ENCODE measurements around the gene TTLL10.

The TTLL10 gene

GRCh38 chr1:1215881-1216605, 42.4 kb downstream of the TTLL10 start:
- H3K27me3 ChIP-seq (ENCODE audit: insufficient read depth, poor library complexity, severe bottlenecking), result no peaks in the 10 kb centered on the region
- no peak for DNase-seq (ENCODE audit: low read depth in 1 of 2, low spot score in 1 of 2)
- TF ChIP-seq POLR2AphosphoS5 (IDR thresholded peaks at IDR 0.05; ENCODE audit: low read depth), result no peak
- TF ChIP-seq GABPA (IDR thresholded peaks at IDR 0.05; ENCODE audit: low read depth), result no peak
- TF ChIP-seq CTCF (IDR thresholded peaks at IDR 0.05; ENCODE audit: insufficient read depth, low read length), result no peak
- no peak for TF ChIP-seq SPI1 (IDR thresholded peaks at IDR 0.05; ENCODE audit: borderline replicate concordance, low read depth)
- TF ChIP-seq, protein P1, sequence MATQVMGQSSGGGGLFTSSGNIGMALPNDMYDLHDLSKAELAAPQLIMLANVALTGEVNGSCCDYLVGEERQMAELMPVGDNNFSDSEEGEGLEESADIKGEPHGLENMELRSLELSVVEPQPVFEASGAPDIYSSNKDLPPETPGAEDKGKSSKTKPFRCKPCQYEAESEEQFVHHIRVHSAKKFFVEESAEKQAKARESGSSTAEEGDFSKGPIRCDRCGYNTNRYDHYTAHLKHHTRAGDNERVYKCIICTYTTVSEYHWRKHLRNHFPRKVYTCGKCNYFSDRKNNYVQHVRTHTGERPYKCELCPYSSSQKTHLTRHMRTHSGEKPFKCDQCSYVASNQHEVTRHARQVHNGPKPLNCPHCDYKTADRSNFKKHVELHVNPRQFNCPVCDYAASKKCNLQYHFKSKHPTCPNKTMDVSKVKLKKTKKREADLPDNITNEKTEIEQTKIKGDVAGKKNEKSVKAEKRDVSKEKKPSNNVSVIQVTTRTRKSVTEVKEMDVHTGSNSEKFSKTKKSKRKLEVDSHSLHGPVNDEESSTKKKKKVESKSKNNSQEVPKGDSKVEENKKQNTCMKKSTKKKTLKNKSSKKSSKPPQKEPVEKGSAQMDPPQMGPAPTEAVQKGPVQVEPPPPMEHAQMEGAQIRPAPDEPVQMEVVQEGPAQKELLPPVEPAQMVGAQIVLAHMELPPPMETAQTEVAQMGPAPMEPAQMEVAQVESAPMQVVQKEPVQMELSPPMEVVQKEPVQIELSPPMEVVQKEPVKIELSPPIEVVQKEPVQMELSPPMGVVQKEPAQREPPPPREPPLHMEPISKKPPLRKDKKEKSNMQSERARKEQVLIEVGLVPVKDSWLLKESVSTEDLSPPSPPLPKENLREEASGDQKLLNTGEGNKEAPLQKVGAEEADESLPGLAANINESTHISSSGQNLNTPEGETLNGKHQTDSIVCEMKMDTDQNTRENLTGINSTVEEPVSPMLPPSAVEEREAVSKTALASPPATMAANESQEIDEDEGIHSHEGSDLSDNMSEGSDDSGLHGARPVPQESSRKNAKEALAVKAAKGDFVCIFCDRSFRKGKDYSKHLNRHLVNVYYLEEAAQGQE (IDR thresholded peaks at IDR 0.05; ENCODE audit: insufficient replicate concordance, low read depth), result no peak
- no peak overlapping the region for H3K4me3 ChIP-seq (replicated peaks; ENCODE audit: insufficient read depth, low read length)
- H3K27ac ChIP-seq (replicated peaks), result no peak overlapping the region

- H3K27ac ChIP-seq (replicated peaks), result no peak overlapping the region
- TF ChIP-seq, protein P1 (IDR thresholded peaks at IDR 0.05; ENCODE audit: insufficient replicate concordance, low read depth), result no peak
- TF ChIP-seq SPI1 (IDR thresholded peaks at IDR 0.05; ENCODE audit: borderline replicate concordance, low read depth), result no peak
- no peak for TF ChIP-seq CTCF (IDR thresholded peaks at IDR 0.05; ENCODE audit: insufficient read depth, low read length)
- TF ChIP-seq GABPA (IDR thresholded peaks at IDR 0.05; ENCODE audit: low read depth), result no peak
- H3K4me3 ChIP-seq (replicated peaks; ENCODE audit: insufficient read depth, low read length), result no peak overlapping the region
- no peaks in the 10 kb centered on the region for H3K27me3 ChIP-seq (ENCODE audit: insufficient read depth, poor library complexity, severe bottlenecking)
- DNase-seq (ENCODE audit: low read depth in 1 of 2, low spot score in 1 of 2), result no peak
Measured at GRCh38 chr1:1216770-1217620, 43.3 kb downstream of the TTLL10 start.

- Histone ChIP-seq H3K27me3 (ENCODE audit: insufficient read depth, poor library complexity, severe bottlenecking) (no peaks in the 10 kb centered on the region), H3K27ac (replicated peaks) (no peak overlapping the region), H3K4me3 (replicated peaks; ENCODE audit: insufficient read depth, low read length) (no peak overlapping the region)
- TF ChIP-seq SPI1 (IDR thresholded peaks at IDR 0.05; ENCODE audit: borderline replicate concordance, low read depth), result no peak
- TF ChIP-seq, protein P1 (IDR thresholded peaks at IDR 0.05; ENCODE audit: insufficient replicate concordance, low read depth), result no peak
- TF ChIP-seq CTCF (IDR thresholded peaks at IDR 0.05; ENCODE audit: insufficient read depth, low read length), result no peak
- DNase-seq (ENCODE audit: low read depth in 1 of 2, low spot score in 1 of 2), result no peak
Measured at GRCh38 chr1:1217621-1218523, 44.2 kb downstream of the TTLL10 start.

All from HL-60 (cell line).